ENCODE results near the gene PLEKHG3. TPM values are rescaled to one million over a fixed set of nuclear protein-coding genes. Genes with fewer than 3 reads are reported as not detected.

PLEKHG3 gene
- total RNA-seq, 1 experiment from 2014 or later = 79.5 TPM

- no peaks in the 10 kb centered on the region for H3K9me3 ChIP-seq (replicated peaks)
- peak; percentile 88 to 93 for DNase-seq (ENCODE audit: low read depth in 1 of 2, low spot score in 2 of 2)
- H3K36me3 ChIP-seq = peaks cover 31% of the 10 kb centered on the region
- no peaks in the 10 kb centered on the region for H3K27me3 ChIP-seq (replicated peaks)
- peak overlapping the region; percentile 98 for H3K27ac ChIP-seq
- no peak overlapping the region for H3K4me3 ChIP-seq
- peaks cover 100% of the 10 kb centered on the region for H3K4me1 ChIP-seq (replicated peaks)
These were observed 15.9 kb downstream of the PLEKHG3 start for GRCh38 chr14:64720131-64720576.

GRCh38 chr14:64721391-64721791 is 17.2 kb downstream of the PLEKHG3 start:
- Histone ChIP-seq H3K36me3 (peaks cover 35% of the 10 kb centered on the region), H3K27ac (peak overlapping the region; percentile 98), H3K9me3 (replicated peaks) (no peaks in the 10 kb centered on the region), H3K4me3 (0 out of 2 replicates have a peak overlapping the region, but pooled peaks have one; percentile 8), H3K4me1 (replicated peaks) (peaks cover 100% of the 10 kb centered on the region), H3K27me3 (replicated peaks) (no peaks in the 10 kb centered on the region)
- DNase-seq (ENCODE audit: low read depth in 1 of 2, low spot score in 2 of 2) = peak; percentile 91 to 93

- DNase-seq (ENCODE audit: low read depth in 1 of 2, low spot score in 2 of 2) = peak; percentile 88 to 91
- Histone ChIP-seq H3K4me3 (0 out of 2 replicates have a peak overlapping the region, but pooled peaks have one; percentile 8), H3K9me3 (replicated peaks) (no peaks in the 10 kb centered on the region), H3K27me3 (replicated peaks) (no peaks in the 10 kb centered on the region), H3K36me3 (peaks cover 35% of the 10 kb centered on the region), H3K27ac (peak overlapping the region; percentile 98), H3K4me1 (replicated peaks) (peaks cover 100% of the 10 kb centered on the region)
These were observed 17.7 kb downstream of the PLEKHG3 start for GRCh38 chr14:64721899-64722298.

GRCh38 chr14:64722842-64723447 is 18.7 kb downstream of the PLEKHG3 start:
- Histone ChIP-seq H3K4me1 (replicated peaks) (peaks cover 92% of the 10 kb centered on the region), H3K9me3 (replicated peaks) (no peaks in the 10 kb centered on the region), H3K4me3 (no peak overlapping the region), H3K27ac (peak overlapping the region; percentile 98), H3K27me3 (replicated peaks) (no peaks in the 10 kb centered on the region), H3K36me3 (peaks cover 43% of the 10 kb centered on the region)
- no peak for DNase-seq (ENCODE audit: low read depth in 1 of 2, low spot score in 2 of 2)

GRCh38 chr14:64723691-64724577 is 19.7 kb downstream of the PLEKHG3 start:
- Histone ChIP-seq H3K27ac (peak overlapping the region; percentile 98; the same call in 1 of the 2 replicates), H3K9me3 (replicated peaks) (no peaks in the 10 kb centered on the region), H3K4me3 (no peak overlapping the region), H3K36me3 (peaks cover 49% of the 10 kb centered on the region), H3K4me1 (replicated peaks) (peaks cover 82% of the 10 kb centered on the region), H3K27me3 (replicated peaks) (no peaks in the 10 kb centered on the region)
- DNase-seq (ENCODE audit: low read depth in 1 of 2, low spot score in 2 of 2) = no peak

- peaks cover 76% of the 10 kb centered on the region for H3K4me1 ChIP-seq (replicated peaks)
- DNase-seq (ENCODE audit: low read depth in 1 of 2, low spot score in 2 of 2) = no peak
These were observed 20.3 kb downstream of the PLEKHG3 start for GRCh38 chr14:64724578-64724930.

GRCh38 chr14:64725261-64725815 is 21.1 kb downstream of the PLEKHG3 start:
- Histone ChIP-seq H3K36me3 (peaks cover 57% of the 10 kb centered on the region), H3K4me1 (replicated peaks) (peaks cover 68% of the 10 kb centered on the region), H3K9me3 (replicated peaks) (no peaks in the 10 kb centered on the region), H3K27ac (no peak overlapping the region), H3K27me3 (replicated peaks) (no peaks in the 10 kb centered on the region), H3K4me3 (no peak overlapping the region)
- no peak for DNase-seq (ENCODE audit: low read depth in 1 of 2, low spot score in 2 of 2)

More at GRCh38 chr14:64724578-64724930, 20.3 kb downstream of the PLEKHG3 start:
- Histone ChIP-seq H3K27me3 (replicated peaks) (no peaks in the 10 kb centered on the region), H3K36me3 (peaks cover 49% of the 10 kb centered on the region), H3K9me3 (replicated peaks) (no peaks in the 10 kb centered on the region), H3K27ac (no peak overlapping the region), H3K4me3 (no peak overlapping the region)

- Histone ChIP-seq H3K27me3 (replicated peaks) (no peaks in the 10 kb centered on the region), H3K4me1 (replicated peaks) (peaks cover 61% of the 10 kb centered on the region), H3K4me3 (no peak overlapping the region), H3K9me3 (replicated peaks) (no peaks in the 10 kb centered on the region), H3K36me3 (peaks cover 59% of the 10 kb centered on the region), H3K27ac (no peak overlapping the region)
- DNase-seq (ENCODE audit: low read depth in 1 of 2, low spot score in 2 of 2) = no peak
These were observed 21.8 kb downstream of the PLEKHG3 start for GRCh38 chr14:64725879-64726584.

- peak in 1 of 2 experiments; percentile 64 for DNase-seq (ENCODE audit: low read depth in 1 of 2, low spot score in 2 of 2)
- Histone ChIP-seq H3K9me3 (replicated peaks) (no peaks in the 10 kb centered on the region), H3K4me1 (replicated peaks) (peaks cover 56% of the 10 kb centered on the region), H3K27ac (no peak overlapping the region), H3K4me3 (no peak overlapping the region), H3K27me3 (replicated peaks) (no peaks in the 10 kb centered on the region), H3K36me3 (peaks cover 64% of the 10 kb centered on the region)
These were observed 22.3 kb downstream of the PLEKHG3 start for GRCh38 chr14:64726585-64726890.

- Histone ChIP-seq H3K4me1 (replicated peaks) (peaks cover 45% of the 10 kb centered on the region), H3K27me3 (replicated peaks) (no peaks in the 10 kb centered on the region), H3K9me3 (replicated peaks) (no peaks in the 10 kb centered on the region), H3K4me3 (no peak overlapping the region), H3K36me3 (peaks cover 75% of the 10 kb centered on the region), H3K27ac (no peak overlapping the region)
- DNase-seq (ENCODE audit: low read depth in 1 of 2, low spot score in 2 of 2) = no peak
These were observed 23.4 kb downstream of the PLEKHG3 start for GRCh38 chr14:64727551-64728071.

- no peak overlapping the region for H3K27ac ChIP-seq
- peaks cover 77% of the 10 kb centered on the region for H3K36me3 ChIP-seq
- H3K4me3 ChIP-seq = no peak overlapping the region
- H3K9me3 ChIP-seq (replicated peaks) = no peaks in the 10 kb centered on the region
- no peaks in the 10 kb centered on the region for H3K27me3 ChIP-seq (replicated peaks)
- peaks cover 40% of the 10 kb centered on the region for H3K4me1 ChIP-seq (replicated peaks)
- DNase-seq (ENCODE audit: low read depth in 1 of 2, low spot score in 2 of 2) = no peak
These were observed 23.9 kb downstream of the PLEKHG3 start for GRCh38 chr14:64728106-64728505.

- Histone ChIP-seq H3K27me3 (replicated peaks) (no peaks in the 10 kb centered on the region), H3K27ac (no peak overlapping the region)
- no peak for DNase-seq (ENCODE audit: low read depth in 1 of 2, low spot score in 2 of 2)
These were observed 24.6 kb downstream of the PLEKHG3 start for GRCh38 chr14:64728856-64729255.

GRCh38 chr14:64729386-64730060 is 25.3 kb downstream of the PLEKHG3 start:
- Histone ChIP-seq H3K27me3 (replicated peaks) (no peaks in the 10 kb centered on the region), H3K9me3 (replicated peaks) (no peaks in the 10 kb centered on the region), H3K4me3 (no peak overlapping the region), H3K36me3 (peaks cover 77% of the 10 kb centered on the region), H3K4me1 (replicated peaks) (peaks cover 26% of the 10 kb centered on the region), H3K27ac (no peak overlapping the region)
- no peak for DNase-seq (ENCODE audit: low read depth in 1 of 2, low spot score in 2 of 2)

More at GRCh38 chr14:64728856-64729255, 24.6 kb downstream of the PLEKHG3 start:
- Histone ChIP-seq H3K36me3 (peaks cover 80% of the 10 kb centered on the region), H3K9me3 (replicated peaks) (no peaks in the 10 kb centered on the region), H3K4me1 (replicated peaks) (peaks cover 33% of the 10 kb centered on the region), H3K4me3 (no peak overlapping the region)
